Measurements from ENCODE around the gene NKIRAS1. TPM values are rescaled to one million over a fixed set of nuclear protein-coding genes. Genes with fewer than 3 reads are reported as not detected.

NKIRAS1 gene
- total and polyA plus RNA-seq, 7 experiments from 2014 or later, result 2.2 to 6.4 (median 3.6) TPM

- ChIA-PET POLR2A (interaction anchor here (0.7 kb wide), 1 partner anchor 35 kb away, joined by 3 read pairs; no protein-coding TSS in a partner anchor), CTCF (interaction anchor here (0.5 kb wide), 1 partner anchor 1970 kb away, joined by 3 read pairs; no protein-coding TSS in a partner anchor)
- intact Hi-C loops (cut with micrococcal nuclease), result loop anchor here (2.0 to 10.0 kb wide), 8 partner anchors 27 to 1705 kb away; partner anchors contain the start of genes NKIRAS1 (in 2 of the 2) and RPL15 (in 2 of the 2)
- H3K27ac ChIP-seq (ENCODE audit: low read depth, low read length), result no peak overlapping the region
- no peak for DNase-seq
- no peaks in the 10 kb centered on the region for H3K27me3 ChIP-seq (ENCODE audit: control insufficient read depth in 2 of 2, insufficient read depth in 2 of 2, low read length in 2 of 2)
- H3K36me3 ChIP-seq (ENCODE audit: control insufficient read depth in 2 of 3, insufficient read depth in 3 of 3, low read length in 3 of 3), result peaks cover 0 to 33% (median 0%) of the 10 kb centered on the region in 3 experiments
- H3K9me3 Mint-ChIP-seq, result no peaks in the 10 kb centered on the region
- peaks cover 0 to 14% (median 6%) of the 10 kb centered on the region in 7 donors for H3K4me1 Mint-ChIP-seq
- peaks cover 0 to 16% (median 0%) of the 10 kb centered on the region in 5 donors for H3K36me3 Mint-ChIP-seq
- H3K9me3 ChIP-seq (ENCODE audit: control insufficient read depth in 2 of 3, low read length in 3 of 3), result no peaks in the 10 kb centered on the region
- H3K4me3 Mint-ChIP-seq, result no peak overlapping the region
- ATAC-seq, result no peak
- no peaks in the 10 kb centered on the region for H3K4me1 ChIP-seq (ENCODE audit: control insufficient read depth in 2 of 2, insufficient read depth in 2 of 2, low read length in 2 of 2)
- no peak overlapping the region for H3K27ac Mint-ChIP-seq
- no peaks in the 10 kb centered on the region for H3K27me3 Mint-ChIP-seq
- no peak overlapping the region for H3K4me3 ChIP-seq (ENCODE audit: low read length)
These were observed 26.8 kb downstream of the NKIRAS1 start for GRCh38 chr3:23889950-23890349.

GRCh38 chr3:23889386-23889785 lies 27.4 kb downstream of the NKIRAS1 start:
- intact Hi-C loops (cut with micrococcal nuclease), result loop anchor here (2.0 to 10.0 kb wide), 8 partner anchors 27 to 1705 kb away; partner anchors contain the start of genes NKIRAS1 (in 2 of the 2) and RPL15 (in 2 of the 2)
- peaks cover 0 to 10% (median 1%) of the 10 kb centered on the region in 7 donors for H3K4me1 Mint-ChIP-seq
- H3K36me3 Mint-ChIP-seq, result peaks cover 0 to 11% (median 0%) of the 10 kb centered on the region in 5 donors
- Histone ChIP-seq H3K4me3 (ENCODE audit: low read length) (no peak overlapping the region), H3K27ac (ENCODE audit: low read depth, low read length) (no peak overlapping the region), H3K36me3 (ENCODE audit: control insufficient read depth in 2 of 3, insufficient read depth in 3 of 3, low read length in 3 of 3) (peaks cover 0 to 31% (median 0%) of the 10 kb centered on the region in 3 experiments), H3K4me1 (ENCODE audit: control insufficient read depth in 2 of 2, insufficient read depth in 2 of 2, low read length in 2 of 2) (no peaks in the 10 kb centered on the region), H3K27me3 (ENCODE audit: control insufficient read depth in 2 of 2, insufficient read depth in 2 of 2, low read length in 2 of 2) (no peaks in the 10 kb centered on the region), H3K9me3 (ENCODE audit: control insufficient read depth in 2 of 3, low read length in 3 of 3) (no peaks in the 10 kb centered on the region)
- POLR2A ChIA-PET, result interaction anchor here (0.7 kb wide), 1 partner anchor 36 kb away, joined by 3 read pairs; no protein-coding TSS in a partner anchor
- CTCF ChIA-PET, result interaction anchor here (0.5 to 1.5 kb wide), 3 partner anchors 50 to 1971 kb away, joined by 3 to 4 read pairs (median 3); no protein-coding TSS in a partner anchor
- no peak overlapping the region for H3K4me3 Mint-ChIP-seq
- no peaks in the 10 kb centered on the region for H3K9me3 Mint-ChIP-seq
- ATAC-seq (no peak), DNase-seq (no peak)
- H3K27ac Mint-ChIP-seq, result no peak overlapping the region
- no peaks in the 10 kb centered on the region for H3K27me3 Mint-ChIP-seq

GRCh38 chr3:23888617-23889228 lies 28.1 kb downstream of the NKIRAS1 start:
- ChIA-PET CTCF (interaction anchor here (1.0 to 1.7 kb wide), 9 partner anchors 10 to 349 kb away, joined by 3 to 7 read pairs (median 4); partner anchors contain the start of genes NKIRAS1 and RPL15), POLR2A (interaction anchor here (0.9 kb wide), 1 partner anchor 28 kb away, joined by 5 read pairs; the partner anchor contains the start of genes NKIRAS1 and RPL15)
- no peak overlapping the region for H3K27ac ChIP-seq (ENCODE audit: low read depth, low read length)
- H3K36me3 ChIP-seq (ENCODE audit: control insufficient read depth in 2 of 3, insufficient read depth in 3 of 3, low read length in 3 of 3), result peaks cover 0 to 24% (median 0%) of the 10 kb centered on the region in 3 experiments
- Mint-ChIP-seq H3K27me3 (no peaks in the 10 kb centered on the region), H3K9me3 (no peaks in the 10 kb centered on the region), H3K4me3 (no peak overlapping the region), H3K4me1 (peaks cover 0 to 4% (median 0%) of the 10 kb centered on the region in 7 donors), H3K27ac (peak overlapping the region in 4 of 9 donors; percentile 2 to 82 (median 36)), H3K36me3 (peaks cover 0 to 9% (median 0%) of the 10 kb centered on the region in 5 donors)
- no peaks in the 10 kb centered on the region for H3K4me1 ChIP-seq (ENCODE audit: control insufficient read depth in 2 of 2, insufficient read depth in 2 of 2, low read length in 2 of 2)
- intact Hi-C loops (cut with micrococcal nuclease), result loop anchor here (1.0 to 10.0 kb wide), 11 partner anchors 28 to 1706 kb away; partner anchors contain the start of genes NKIRAS1 (in 2 of the 2), RPL15 (in 2 of the 2) and NR1D2 (in 1 of the 2)
- no peaks in the 10 kb centered on the region for H3K27me3 ChIP-seq (ENCODE audit: control insufficient read depth in 2 of 2, insufficient read depth in 2 of 2, low read length in 2 of 2)
- ATAC-seq (peak; percentile 76), DNase-seq (peak in 5 of 9 donors; percentile 24 to 47 (median 27))
- no peaks in the 10 kb centered on the region for H3K9me3 ChIP-seq (ENCODE audit: control insufficient read depth in 2 of 3, low read length in 3 of 3)
- no peak overlapping the region for H3K4me3 ChIP-seq (ENCODE audit: low read length)

GRCh38 chr3:23886311-23886710 lies 30.5 kb downstream of the NKIRAS1 start:
- intact Hi-C loops (cut with micrococcal nuclease), result loop anchor here in 1 of 2 donors (5.0 to 10.0 kb wide), 2 partner anchors 258 to 796 kb away; no protein-coding TSS in a partner anchor
- H3K27me3 Mint-ChIP-seq, result no peaks in the 10 kb centered on the region
- CTCF ChIA-PET, result interaction anchor here (1.0 kb wide), 1 partner anchor 9 kb away, joined by 3 read pairs; no protein-coding TSS in a partner anchor
- peaks cover 0 to 16% (median 7%) of the 10 kb centered on the region in 7 donors for H3K4me1 Mint-ChIP-seq
- H3K36me3 ChIP-seq (ENCODE audit: control insufficient read depth in 2 of 3, insufficient read depth in 3 of 3, low read length in 3 of 3), result peaks cover 0 to 18% (median 0%) of the 10 kb centered on the region in 3 experiments
- DNase-seq (no peak), ATAC-seq (no peak)
- H3K4me3 Mint-ChIP-seq, result no peak overlapping the region
- POLR2A ChIA-PET, result no interaction called here
- H3K36me3 Mint-ChIP-seq, result peaks cover 0 to 7% (median 4%) of the 10 kb centered on the region in 5 donors
- no peak overlapping the region for H3K27ac ChIP-seq (ENCODE audit: low read depth, low read length)
- no peaks in the 10 kb centered on the region for H3K4me1 ChIP-seq (ENCODE audit: control insufficient read depth in 2 of 2, insufficient read depth in 2 of 2, low read length in 2 of 2)
- peak overlapping the region in 7 of 9 donors; percentile 5 to 46 (median 32) for H3K27ac Mint-ChIP-seq
- no peaks in the 10 kb centered on the region for H3K9me3 Mint-ChIP-seq
- H3K27me3 ChIP-seq (ENCODE audit: control insufficient read depth in 2 of 2, insufficient read depth in 2 of 2, low read length in 2 of 2), result no peaks in the 10 kb centered on the region
- no peaks in the 10 kb centered on the region for H3K9me3 ChIP-seq (ENCODE audit: control insufficient read depth in 2 of 3, low read length in 3 of 3)
- H3K4me3 ChIP-seq (ENCODE audit: low read length), result no peak overlapping the region

GRCh38 chr3:23885210-23885609 lies 31.6 kb downstream of the NKIRAS1 start:
- H3K4me3 Mint-ChIP-seq, result no peak overlapping the region

GRCh38 chr3:23884481-23884880 lies 32.3 kb downstream of the NKIRAS1 start:
- Mint-ChIP-seq H3K36me3 (peaks cover 0 to 8% (median 5%) of the 10 kb centered on the region in 5 donors), H3K4me1 (peaks cover 3 to 30% (median 21%) of the 10 kb centered on the region in 7 donors), H3K9me3 (no peaks in the 10 kb centered on the region), H3K27me3 (no peaks in the 10 kb centered on the region), H3K27ac (peak overlapping the region in 3 of 9 donors; percentile 38 to 48 (median 45)), H3K4me3 (no peak overlapping the region)
- no peaks in the 10 kb centered on the region for H3K9me3 ChIP-seq (ENCODE audit: control insufficient read depth in 2 of 3, low read length in 3 of 3)
- ChIA-PET CTCF (no interaction called here), POLR2A (interaction anchor here (1.3 kb wide), 1 partner anchor 33 kb away, joined by 5 read pairs; the partner anchor contains the start of genes NKIRAS1 and RPL15)
- H3K27me3 ChIP-seq (ENCODE audit: control insufficient read depth in 2 of 2, insufficient read depth in 2 of 2, low read length in 2 of 2), result no peaks in the 10 kb centered on the region
- H3K36me3 ChIP-seq (ENCODE audit: control insufficient read depth in 2 of 3, insufficient read depth in 3 of 3, low read length in 3 of 3), result peaks cover 0 to 2% (median 0%) of the 10 kb centered on the region in 3 experiments
- H3K27ac ChIP-seq (ENCODE audit: low read depth, low read length), result no peak overlapping the region
- no peak overlapping the region for H3K4me3 ChIP-seq (ENCODE audit: low read length)
- intact Hi-C loops (cut with micrococcal nuclease), result loop anchor here in 1 of 2 donors (10.0 kb wide), 1 partner anchor 260 kb away; no protein-coding TSS in a partner anchor
- H3K4me1 ChIP-seq (ENCODE audit: control insufficient read depth in 2 of 2, insufficient read depth in 2 of 2, low read length in 2 of 2), result no peaks in the 10 kb centered on the region
- no peak for DNase-seq
- ATAC-seq, result no peak

More at GRCh38 chr3:23885210-23885609, 31.6 kb downstream of the NKIRAS1 start:
- H3K27ac ChIP-seq (ENCODE audit: low read depth, low read length), result no peak overlapping the region
- Mint-ChIP-seq H3K9me3 (no peaks in the 10 kb centered on the region), H3K27ac (peak overlapping the region in 1 of 9 donors; percentile 38), H3K4me1 (peaks cover 3 to 27% (median 17%) of the 10 kb centered on the region in 7 donors), H3K36me3 (peaks cover 0 to 8% (median 5%) of the 10 kb centered on the region in 5 donors), H3K27me3 (no peaks in the 10 kb centered on the region)
- DNase-seq (no peak), ATAC-seq (no peak)
- CTCF ChIA-PET, result no interaction called here
- H3K36me3 ChIP-seq (ENCODE audit: control insufficient read depth in 2 of 3, insufficient read depth in 3 of 3, low read length in 3 of 3), result peaks cover 0 to 8% (median 0%) of the 10 kb centered on the region in 3 experiments
- H3K4me3 ChIP-seq (ENCODE audit: low read length), result no peak overlapping the region
- intact Hi-C loops (cut with micrococcal nuclease), result loop anchor here in 1 of 2 donors (5.0 to 10.0 kb wide), 2 partner anchors 260 to 797 kb away; no protein-coding TSS in a partner anchor
- no peaks in the 10 kb centered on the region for H3K4me1 ChIP-seq (ENCODE audit: control insufficient read depth in 2 of 2, insufficient read depth in 2 of 2, low read length in 2 of 2)
- POLR2A ChIA-PET, result no interaction called here
- H3K27me3 ChIP-seq (ENCODE audit: control insufficient read depth in 2 of 2, insufficient read depth in 2 of 2, low read length in 2 of 2), result no peaks in the 10 kb centered on the region
- no peaks in the 10 kb centered on the region for H3K9me3 ChIP-seq (ENCODE audit: control insufficient read depth in 2 of 3, low read length in 3 of 3)
